Measurements from ENCODE around the gene AAR2. TPM values are rescaled to one million over a fixed set of nuclear protein-coding genes. Genes with fewer than 3 reads are reported as not detected.

AAR2 gene
- total and polyA plus RNA-seq, 7 donors, result 13.4 to 29.6 (median 20.3) TPM

GRCh38 chr20:36298795-36299339 lies 62.6 kb downstream of the AAR2 start:
- Histone ChIP-seq H3K4me3 (no peak overlapping the region), H3K9me3 (no peaks in the 10 kb centered on the region), H3K36me3 (ENCODE audit: insufficient read depth in 1 of 2, low read depth in 1 of 2) (no peaks in the 10 kb centered on the region), H3K27me3 (ENCODE audit: insufficient read depth in 3 of 3, low read length in 2 of 3) (peaks cover 0 to 60% (median 15%) of the 10 kb centered on the region in 3 donors), H3K27ac (no peak overlapping the region), H3K4me1 (no peaks in the 10 kb centered on the region)
- ATAC-seq (no peak), DNase-seq (peak in 1 of 2 donors; percentile 23)
- WGBS, 3 donors, result 76 to 79% (median 77%) methylated on average over 11 of the region's 11 CpGs
- TF ChIP-seq, protein P1, sequence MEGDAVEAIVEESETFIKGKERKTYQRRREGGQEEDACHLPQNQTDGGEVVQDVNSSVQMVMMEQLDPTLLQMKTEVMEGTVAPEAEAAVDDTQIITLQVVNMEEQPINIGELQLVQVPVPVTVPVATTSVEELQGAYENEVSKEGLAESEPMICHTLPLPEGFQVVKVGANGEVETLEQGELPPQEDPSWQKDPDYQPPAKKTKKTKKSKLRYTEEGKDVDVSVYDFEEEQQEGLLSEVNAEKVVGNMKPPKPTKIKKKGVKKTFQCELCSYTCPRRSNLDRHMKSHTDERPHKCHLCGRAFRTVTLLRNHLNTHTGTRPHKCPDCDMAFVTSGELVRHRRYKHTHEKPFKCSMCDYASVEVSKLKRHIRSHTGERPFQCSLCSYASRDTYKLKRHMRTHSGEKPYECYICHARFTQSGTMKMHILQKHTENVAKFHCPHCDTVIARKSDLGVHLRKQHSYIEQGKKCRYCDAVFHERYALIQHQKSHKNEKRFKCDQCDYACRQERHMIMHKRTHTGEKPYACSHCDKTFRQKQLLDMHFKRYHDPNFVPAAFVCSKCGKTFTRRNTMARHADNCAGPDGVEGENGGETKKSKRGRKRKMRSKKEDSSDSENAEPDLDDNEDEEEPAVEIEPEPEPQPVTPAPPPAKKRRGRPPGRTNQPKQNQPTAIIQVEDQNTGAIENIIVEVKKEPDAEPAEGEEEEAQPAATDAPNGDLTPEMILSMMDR (IDR thresholded peaks at IDR 0.05), result no peak
- intact Hi-C loops (cut with DNase I), result no loop called here

- TF ChIP-seq, protein P1 (IDR thresholded peaks at IDR 0.05), result no peak
- ATAC-seq (no peak), DNase-seq (peak in 1 of 2 donors; percentile 19)
- no peaks in the 10 kb centered on the region for H3K4me1 ChIP-seq
- H3K9me3 ChIP-seq, result no peaks in the 10 kb centered on the region
- no peaks in the 10 kb centered on the region for H3K36me3 ChIP-seq (ENCODE audit: insufficient read depth in 1 of 2, low read depth in 1 of 2)
- H3K4me3 ChIP-seq, result no peak overlapping the region
- intact Hi-C loops (cut with DNase I), result no loop called here
- peaks cover 0 to 65% (median 17%) of the 10 kb centered on the region in 3 donors for H3K27me3 ChIP-seq (ENCODE audit: insufficient read depth in 3 of 3, low read length in 2 of 3)
- no peak overlapping the region for H3K27ac ChIP-seq
- WGBS, 3 donors, result 71 to 78% (median 72%) methylated on average over 4 of the region's 4 CpGs
Measured at GRCh38 chr20:36299459-36299858, 63.2 kb downstream of the AAR2 start.

- TF ChIP-seq, protein P1 (IDR thresholded peaks at IDR 0.05), result no peak
- H3K27ac ChIP-seq, result no peak overlapping the region
- no peaks in the 10 kb centered on the region for H3K9me3 ChIP-seq
- ATAC-seq (no peak), DNase-seq (peak in 1 of 2 donors; percentile 11)
- intact Hi-C loops (cut with DNase I), result no loop called here
- peaks cover 0 to 79% (median 28%) of the 10 kb centered on the region in 3 donors for H3K27me3 ChIP-seq (ENCODE audit: insufficient read depth in 3 of 3, low read length in 2 of 3)
- H3K36me3 ChIP-seq (ENCODE audit: insufficient read depth in 1 of 2, low read depth in 1 of 2), result no peaks in the 10 kb centered on the region
- peaks cover 1% of the 10 kb centered on the region for H3K4me1 ChIP-seq
- 50 to 60% (median 56%) methylated on average over 7 of the region's 7 CpGs for WGBS, 3 donors
- H3K4me3 ChIP-seq, result no peak overlapping the region
Measured at GRCh38 chr20:36301359-36302119, 65.3 kb downstream of the AAR2 start.

- Histone ChIP-seq H3K4me3 (no peak overlapping the region), H3K36me3 (ENCODE audit: insufficient read depth in 1 of 2, low read depth in 1 of 2) (no peaks in the 10 kb centered on the region), H3K9me3 (no peaks in the 10 kb centered on the region), H3K4me1 (peaks cover 4% of the 10 kb centered on the region), H3K27ac (no peak overlapping the region), H3K27me3 (ENCODE audit: insufficient read depth in 3 of 3, low read length in 2 of 3) (peaks cover 0 to 94% (median 38%) of the 10 kb centered on the region in 3 donors)
- no peak for ATAC-seq
- 16 to 19% (median 17%) methylated on average over 14 of the region's 14 CpGs for WGBS, 3 donors
- intact Hi-C loops (cut with DNase I), result no loop called here
- DNase-seq, result no peak
- TF ChIP-seq, protein P1 (IDR thresholded peaks at IDR 0.05), result no peak
Measured at GRCh38 chr20:36303020-36303595, 66.8 kb downstream of the AAR2 start.
